GM18508 (cell line): ENCODE results near the gene CD38.
A peak's percentile ranks its signal among the peaks of the same experiment; 100 is the strongest.
"Not testable (repeated sequence)": the region's sequence is repeated elsewhere in the genome, so short reads cannot be mapped to it uniquely, and the experiment has no call there.

ENCODE experiments used
- ATAC-seq: cut with Tn5 transposase; IDR thresholded peaks from one replicate; pipeline ENCODE4 v1.9.1; 2021; ENCODE audit warnings: moderate number of reproducible peaks; ENCODE audit not compliant: insufficient read depth, unreplicated experiment

The CD38 gene

DNA sequence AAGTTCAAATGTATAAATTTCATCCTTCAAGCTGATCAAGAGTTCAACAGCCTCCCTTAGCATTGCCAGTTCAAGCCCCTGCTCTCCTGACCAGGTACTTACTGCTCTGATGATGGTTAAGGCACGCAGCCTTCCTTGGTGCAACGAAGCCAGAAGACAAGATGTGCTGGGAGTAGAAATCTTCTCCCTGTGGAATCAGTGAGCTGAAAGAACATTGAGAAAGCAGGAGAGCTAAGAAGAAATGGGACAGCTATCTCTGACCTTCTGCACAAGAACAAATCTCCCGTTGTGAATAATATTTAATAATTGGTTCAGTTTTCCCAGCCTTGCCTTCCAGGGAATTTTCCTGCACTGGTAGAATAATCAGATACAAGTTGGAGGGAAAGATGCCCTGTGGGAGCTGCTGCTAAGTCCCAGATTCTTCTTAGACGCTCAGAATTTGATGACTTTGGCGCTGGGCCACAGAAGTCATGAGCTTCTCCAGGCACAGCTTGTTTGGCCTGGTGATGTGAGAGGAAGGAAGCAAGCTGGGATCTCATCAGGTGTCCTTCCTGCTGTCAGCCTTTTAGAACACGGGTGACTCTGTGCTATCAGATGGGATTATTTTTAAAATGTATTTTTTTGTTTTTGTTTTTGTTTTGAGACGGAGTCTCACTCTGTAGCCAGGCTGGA lies 77.8 kb downstream of the CD38 start:
- no peak for ATAC-seq

- not testable (repeated sequence) for ATAC-seq
Measured at GRCh38 chr4:15861198-15861597, 83.1 kb downstream of the CD38 start.

DNA sequence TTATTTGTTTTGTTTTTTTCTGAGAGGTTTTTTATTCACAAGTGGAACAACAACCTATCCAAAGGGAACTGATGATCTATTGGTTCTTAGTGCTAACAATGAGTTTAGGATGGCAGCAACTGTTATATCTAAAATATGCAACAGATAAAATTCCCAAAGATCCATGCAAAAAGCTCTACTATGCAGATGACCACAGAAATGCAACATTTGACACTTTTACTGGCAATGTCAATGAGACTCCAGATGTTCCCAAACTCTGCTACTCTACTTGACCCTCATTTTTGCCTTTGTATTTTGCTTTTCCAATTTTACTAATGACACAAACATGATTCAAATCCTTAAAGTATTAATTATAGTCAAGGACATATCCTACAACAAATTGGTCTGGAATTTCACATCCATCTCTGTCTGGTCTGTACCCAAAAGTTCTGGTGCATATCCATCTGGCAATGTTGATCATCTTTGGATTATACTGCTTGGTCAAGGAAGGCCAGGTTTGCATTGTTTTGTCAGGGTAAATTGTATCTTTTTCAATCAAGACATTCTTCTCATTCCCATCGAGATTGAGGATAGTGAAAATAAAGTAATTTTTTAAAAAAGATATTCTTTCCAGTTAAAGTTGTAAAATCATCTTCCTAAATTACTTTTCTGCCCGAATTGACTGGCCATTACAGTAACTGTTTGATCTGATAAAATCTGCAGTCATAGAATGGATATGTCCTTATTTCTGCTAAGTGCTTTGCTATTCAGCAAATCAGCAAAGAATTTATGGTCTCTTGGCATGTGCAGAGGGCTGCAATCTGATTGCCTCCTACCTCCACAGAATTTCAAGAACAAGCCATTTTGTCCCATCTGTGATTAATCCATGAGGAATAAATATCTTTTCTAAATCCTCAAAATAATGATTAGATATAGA lies 86.8 kb downstream of the CD38 start:
- ATAC-seq = no peak

GRCh38 chr4:15868111-15868510 lies 90.0 kb downstream of the CD38 start:
- no peak for ATAC-seq

GRCh38 chr4:15868826-15869413 lies 90.8 kb downstream of the CD38 start:
- ATAC-seq = no peak

DNA sequence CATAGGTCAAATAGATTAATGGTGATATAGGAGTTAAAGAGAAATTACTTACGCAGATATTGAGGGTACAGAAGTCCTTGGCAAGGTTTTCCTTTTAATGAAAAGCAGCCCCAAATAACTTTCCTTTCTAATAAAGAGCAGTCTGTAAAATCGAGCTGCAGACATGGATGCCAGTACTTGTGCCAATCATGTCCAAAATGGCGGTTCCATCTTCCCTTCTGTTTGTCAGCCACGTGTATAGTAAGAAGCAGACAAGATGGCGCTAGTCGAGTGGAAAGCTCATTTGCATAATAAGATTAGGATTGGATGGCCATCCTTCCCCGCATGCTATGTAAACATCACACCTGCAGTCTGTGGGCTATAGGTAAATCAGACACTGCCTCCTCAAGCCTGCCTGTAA lies 92.0 kb downstream of the CD38 start:
- ATAC-seq = no peak

DNA sequence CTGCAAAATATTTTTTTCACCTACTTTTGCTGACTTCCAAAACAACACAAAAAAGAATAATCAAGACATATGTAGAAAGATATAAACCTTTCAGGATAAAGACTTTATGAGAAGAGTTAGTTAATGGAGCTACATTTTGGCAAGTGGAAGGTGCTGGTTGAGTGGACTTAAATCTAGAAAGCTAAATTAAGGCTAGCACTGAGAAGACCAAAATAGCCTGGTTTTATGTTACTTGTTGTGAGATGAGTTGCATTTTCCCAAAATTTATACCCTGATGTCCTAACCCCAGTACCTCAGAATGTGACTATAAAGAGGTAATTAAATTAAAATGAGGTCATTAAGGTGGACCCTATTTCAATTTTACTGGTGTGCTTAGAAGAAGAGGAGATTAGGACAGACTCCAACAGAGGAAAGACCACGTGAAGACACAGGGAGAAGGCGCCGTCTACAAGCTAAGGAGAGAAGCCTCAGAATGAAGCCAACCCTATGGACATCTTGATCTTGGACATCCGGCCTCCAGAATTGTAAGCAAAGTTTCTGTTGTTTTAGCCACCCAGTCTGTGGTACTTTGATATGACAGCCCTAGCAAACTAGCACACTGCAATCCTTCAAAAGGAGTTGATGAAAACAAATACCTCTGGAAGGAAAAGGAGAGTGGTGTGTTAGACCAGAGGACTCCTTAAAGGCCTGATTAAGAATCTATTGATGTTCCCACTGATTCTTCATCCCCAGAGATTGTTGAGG lies 93.0 kb downstream of the CD38 start:
- no peak for ATAC-seq

DNA sequence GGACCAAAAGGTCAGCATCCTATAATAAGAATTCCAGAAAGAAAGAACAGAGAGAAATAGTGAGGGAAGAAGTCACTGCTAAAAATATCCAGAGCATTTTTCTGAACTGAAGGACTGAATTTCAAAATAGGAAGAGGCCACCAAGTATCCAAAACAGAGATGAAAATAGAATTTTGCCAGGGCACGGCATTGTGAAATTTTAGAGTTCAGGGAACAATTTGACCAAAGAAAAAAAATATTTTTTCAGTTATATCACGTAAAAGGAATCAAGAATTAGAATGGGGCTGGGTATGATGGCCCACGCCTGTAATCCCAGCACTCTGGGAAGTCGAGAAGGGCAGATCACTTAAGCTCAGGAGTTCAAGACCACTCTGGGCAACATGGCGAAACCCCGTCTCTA lies 95.0 kb downstream of the CD38 start:
- ATAC-seq = no peak

DNA sequence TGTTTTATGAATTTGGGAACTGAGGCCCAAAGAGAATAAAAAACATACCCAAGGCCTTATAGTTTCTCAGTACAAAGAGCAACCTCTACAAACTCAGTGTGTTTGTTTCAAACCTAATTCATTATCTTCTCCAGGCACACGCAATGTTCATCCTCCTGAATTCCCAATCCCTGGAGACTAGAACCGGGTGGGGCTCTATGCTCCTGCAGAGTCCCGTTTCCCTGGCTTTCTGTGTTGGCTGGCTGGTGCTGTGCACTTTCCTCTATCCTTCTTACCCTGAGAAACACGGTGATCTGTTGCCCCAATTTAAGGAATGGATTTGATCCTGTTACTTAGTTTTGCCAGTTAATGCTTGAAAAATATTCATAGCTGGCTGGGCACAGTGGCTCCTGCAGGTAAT lies 96.5 kb downstream of the CD38 start:
- ATAC-seq = no peak

DNA sequence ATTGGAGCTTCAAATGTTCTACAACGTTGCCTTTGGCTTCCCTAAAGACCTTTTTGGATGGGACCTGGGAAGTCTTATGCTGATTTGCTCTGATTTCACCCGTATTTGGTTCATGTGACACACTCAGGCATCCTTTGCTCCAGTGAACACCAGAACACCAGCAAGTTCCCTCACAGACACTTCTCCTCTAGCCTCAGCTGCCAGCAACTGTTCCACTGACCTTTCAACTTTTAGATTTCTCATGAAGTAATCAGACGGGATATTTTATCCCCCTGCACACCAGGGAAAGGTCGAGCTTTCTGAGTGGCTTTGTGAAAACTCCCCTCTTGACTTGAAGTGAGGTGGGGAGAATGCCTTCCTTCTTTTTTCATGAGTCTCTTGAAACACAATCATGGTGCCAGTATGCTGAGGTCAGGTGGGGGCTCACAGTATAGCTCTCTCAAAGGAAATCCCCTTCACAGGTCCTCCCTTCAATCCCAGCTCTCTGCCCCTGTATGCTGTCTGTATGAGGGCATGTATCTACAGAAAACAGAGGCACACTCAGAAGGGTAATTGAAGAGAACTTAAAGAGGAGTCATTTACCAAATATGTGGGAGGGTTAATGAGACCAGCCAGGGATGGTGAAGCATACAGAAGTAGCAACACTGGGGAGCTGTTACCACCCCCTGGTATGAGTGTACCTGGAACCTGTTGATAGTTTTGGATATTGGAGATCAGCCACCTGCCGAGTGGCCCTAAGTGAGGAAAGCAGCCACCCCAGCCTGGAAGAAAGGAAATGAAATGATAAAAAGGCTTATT lies 97.7 kb downstream of the CD38 start:
- ATAC-seq = no peak

GRCh38 chr4:15878011-15878410 lies 99.9 kb downstream of the CD38 start:
- ATAC-seq = no peak

GRCh38 chr4:15881820-15882219 lies 103.7 kb downstream of the CD38 start:
- ATAC-seq = no peak

GRCh38 chr4:15882675-15883086 lies 104.6 kb downstream of the CD38 start:
- peak; percentile 97 for ATAC-seq

- ATAC-seq = no peak
Measured at GRCh38 chr4:15883610-15884243, 105.6 kb downstream of the CD38 start.

- no peak for ATAC-seq
Measured at GRCh38 chr4:15884666-15885065, 106.5 kb downstream of the CD38 start.

DNA sequence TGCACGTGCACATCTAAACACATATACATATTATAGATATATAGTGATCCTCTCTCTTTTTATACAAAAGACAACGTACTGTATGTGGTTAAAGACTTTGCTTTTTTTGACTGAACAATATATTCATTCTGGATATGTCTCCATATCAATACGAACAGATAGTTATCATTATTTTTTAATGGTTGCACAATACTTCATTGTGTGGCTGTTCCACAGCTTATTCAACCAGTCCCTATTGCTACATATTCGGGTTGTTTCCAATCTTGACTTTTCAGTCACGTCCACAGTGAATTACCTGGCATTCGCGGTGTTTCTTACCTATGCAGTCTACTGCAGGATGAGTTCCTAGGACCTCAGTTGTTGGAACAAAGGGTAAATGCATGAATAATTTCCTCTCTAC lies 107.3 kb downstream of the CD38 start:
- ATAC-seq = no peak

- ATAC-seq = no peak
Measured at GRCh38 chr4:15888515-15888914, 110.4 kb downstream of the CD38 start.

GRCh38 chr4:15890246-15890829 lies 112.2 kb downstream of the CD38 start:
- ATAC-seq = no peak

GRCh38 chr4:15891312-15891711 lies 113.2 kb downstream of the CD38 start:
- peak; percentile 83 for ATAC-seq
